PFSK-1 (cell line): Measurements from ENCODE around the gene DRD4.

Experiments
- FOXP2 ChIP-seq: optimal IDR thresholded peaks from 2 replicates; pipeline ENCODE3; 2011; ENCODE audit warnings: borderline replicate concordance, control low read depth, inconsistent platforms; ENCODE audit not compliant: insufficient read depth; ENCODE audit errors: extremely low read length, extremely low read depth
- POLR2AphosphoS5 ChIP-seq: IDR thresholded peaks from 2 replicates; pipeline ENCODE4 v1.6.1; 2012; ENCODE audit warnings: low read depth, mild to moderate bottlenecking, control low read depth, low read length, moderate library complexity
- REST ChIP-seq, 2 experiments: IDR thresholded peaks; 2 replicates each; pipeline versions ENCODE4 v1.6.1 to v1.8.0; 2011 to 2012; ENCODE audit warnings: low read depth in 2 of 2, low read length in 2 of 2, control low read depth in 1 of 2, inconsistent platforms in 1 of 2, mild to moderate bottlenecking in 1 of 2, moderate library complexity in 1 of 2; ENCODE audit not compliant: insufficient read depth in 1 of 2
- SIN3A ChIP-seq: IDR thresholded peaks from 2 replicates; pipeline ENCODE4 v1.6.1; 2012; ENCODE audit warnings: mild to moderate bottlenecking, low read length, moderate library complexity, borderline replicate concordance; ENCODE audit not compliant: insufficient read depth
- TAF1 ChIP-seq: IDR thresholded peaks from 2 replicates; pipeline ENCODE4 v1.6.1; 2012; ENCODE audit warnings: low read length, control low read depth, borderline replicate concordance; ENCODE audit not compliant: insufficient read depth

DRD4 gene

GRCh38 chr11:680476-680875 is 43.4 kb downstream of the DRD4 start:
- TF ChIP-seq REST (IDR thresholded peaks at IDR 0.05; ENCODE audit: insufficient read depth in 1 of 2, low read depth in 2 of 2, low read length in 2 of 2): no peak
- TF ChIP-seq TAF1: no peak
- no peak for TF ChIP-seq POLR2AphosphoS5
- TF ChIP-seq SIN3A: no peak
- TF ChIP-seq FOXP2: no peak

GRCh38 chr11:680970-681369 is 43.9 kb downstream of the DRD4 start:
- TF ChIP-seq TAF1: no peak

GRCh38 chr11:686451-687243 is 49.6 kb downstream of the DRD4 start:
- TF ChIP-seq TAF1 (no peak), REST (IDR thresholded peaks at IDR 0.05; ENCODE audit: insufficient read depth in 1 of 2, low read depth in 2 of 2, low read length in 2 of 2) (no peak), SIN3A (no peak), FOXP2 (no peak), POLR2AphosphoS5 (no peak)

DNA sequence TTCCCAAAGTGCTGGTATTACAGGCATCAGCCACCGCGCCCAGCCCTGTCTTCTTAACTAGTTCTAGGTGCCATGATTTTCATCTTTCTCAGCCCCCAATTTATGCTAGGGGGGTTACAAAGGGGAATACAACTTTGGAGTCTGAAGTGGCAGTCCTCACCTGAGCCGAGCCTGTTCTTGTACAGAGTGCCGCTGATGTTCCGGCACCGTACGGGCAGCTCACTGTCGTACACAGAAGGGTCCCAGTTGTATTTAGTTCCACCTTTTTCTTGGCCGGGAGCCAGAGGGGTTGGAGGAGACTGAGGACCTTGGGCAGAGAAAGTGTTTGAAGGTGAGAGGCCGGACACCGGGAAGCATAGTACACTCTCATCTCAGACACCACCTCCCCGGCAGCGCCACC is 50.7 kb downstream of the DRD4 start:
- no peak for TF ChIP-seq TAF1
- no peak for TF ChIP-seq REST (IDR thresholded peaks at IDR 0.05; ENCODE audit: insufficient read depth in 1 of 2, low read depth in 2 of 2, low read length in 2 of 2)
- TF ChIP-seq POLR2AphosphoS5: no peak
- TF ChIP-seq FOXP2: no peak
- TF ChIP-seq SIN3A: no peak

- TF ChIP-seq POLR2AphosphoS5 (no peak), REST (IDR thresholded peaks at IDR 0.05; ENCODE audit: insufficient read depth in 1 of 2, low read depth in 2 of 2, low read length in 2 of 2) (no peak), TAF1 (no peak), SIN3A (no peak), FOXP2 (no peak)
Observed at GRCh38 chr11:688681-689080, 51.6 kb downstream of the DRD4 start.
